Psoas muscle (tissue), 8 donors: ENCODE data around the gene C12orf76. TPM values are rescaled to one million over a fixed set of nuclear protein-coding genes. Genes with fewer than 3 reads are reported as not detected.
A peak's percentile ranks its signal among the peaks of the same experiment; 100 is the strongest.

Experiments used
- ATAC-seq, 4 donors: fragments of 200-7000 bp; cut with Tn5 transposase; one replicate each; pipeline ENCODE4 v1.9.1; 2020; ENCODE audit warnings: moderate library complexity in 3 of 4, mild to moderate bottlenecking in 2 of 4
- DNase-seq, 2 donors: peaks; one replicate each; pipeline ENCODE4 v3.0.0-alpha.2; 2020
- H3K27ac ChIP-seq: fragments of 200-600 bp; one replicate; pipeline ENCODE4 v1.8.0; 2022
- H3K27me3 ChIP-seq, 3 donors: fragments of 200-600 bp in 1 of 3; one replicate each; pipeline versions ENCODE4 v1.6.1 to v1.8.0; 2013 to 2022; ENCODE audit warnings: low read length in 2 of 3, mild to moderate bottlenecking in 2 of 3, moderate library complexity in 1 of 3; ENCODE audit not compliant: insufficient read depth in 3 of 3
- H3K36me3 ChIP-seq, 2 donors: fragments of 200-600 bp in 1 of 2; one replicate each; pipeline versions ENCODE4 v1.6.1 to v1.8.0; 2013 to 2022; ENCODE audit warnings: low read depth in 1 of 2, mild to moderate bottlenecking in 1 of 2, moderate library complexity in 1 of 2; ENCODE audit not compliant: insufficient read depth in 1 of 2
- H3K4me1 ChIP-seq: fragments of 200-600 bp; one replicate; pipeline ENCODE4 v1.8.0; 2022
- H3K4me3 ChIP-seq: fragments of 200-600 bp; one replicate; pipeline ENCODE4 v1.8.0; 2022; ENCODE audit warnings: mild to moderate bottlenecking
- H3K9me3 ChIP-seq: fragments of 200-600 bp; one replicate; pipeline ENCODE4 v1.8.0; 2022
- CTCF ChIP-seq: fragments of 200-600 bp; IDR thresholded peaks from one replicate; pipeline ENCODE4 v1.8.0; 2022; ENCODE audit warnings: antibody characterized with exemption
- whole genome bisulfite sequencing, 3 donors: extraction: QIAGEN DNeasy Blood & Tissue Kit; methylation state at CpG; one replicate each; pipeline versions ENCODE4 v1.1.6 to v1.1.7; 2013; 5-methylcytosine and 5-hydroxymethylcytosine counted together
- intact Hi-C, 2 donors: fragments of 100-400 bp; cut with DNase I; formaldehyde crosslinking; loops; one replicate each; pipeline versions ENCODE4 v1.11.0 to v1.14.2; 2022
- polyA plus RNA-seq, 3 donors: library from polyadenylated mRNA; stranded (reverse); fragments of 200-250 nt; gene quantifications; one replicate each; pipeline ENCODE4 v1.2.3, GENCODE V29; 2013
- total RNA-seq, 4 donors: library from RNA; stranded (reverse); fragmentation: NEBNext Ultra II Directional in 2 of 4; extraction: Animal tissue kit (Norgen Biotek cat#: 25700) in 2 of 4; gene quantifications; one replicate each; pipeline versions ENCODE4 v1.2.1 to v1.2.4, GENCODE V29; 2021 to 2023
- donor health status: healthy with polysubstance abuse.
- donor health status: DM: no; HTN: no; CAD: no; lungs with moderate emphysema.
- donor health status: Bipolar disorder and iron deficiency.
- donor health status: healthy.
- donor health status: DM: yes; HTN: yes; CAD: no.
- donor health status: DM: no; HTN: no; CAD: no.
- donor health status: DM: no; HTN: no; CAD: no.
- donor health status: DM: yes; HTN: yes; CAD: no.

Gene C12orf76
- total and polyA plus RNA-seq, 7 donors = 3.1 to 19.1 (median 7.4) TPM

DNA sequence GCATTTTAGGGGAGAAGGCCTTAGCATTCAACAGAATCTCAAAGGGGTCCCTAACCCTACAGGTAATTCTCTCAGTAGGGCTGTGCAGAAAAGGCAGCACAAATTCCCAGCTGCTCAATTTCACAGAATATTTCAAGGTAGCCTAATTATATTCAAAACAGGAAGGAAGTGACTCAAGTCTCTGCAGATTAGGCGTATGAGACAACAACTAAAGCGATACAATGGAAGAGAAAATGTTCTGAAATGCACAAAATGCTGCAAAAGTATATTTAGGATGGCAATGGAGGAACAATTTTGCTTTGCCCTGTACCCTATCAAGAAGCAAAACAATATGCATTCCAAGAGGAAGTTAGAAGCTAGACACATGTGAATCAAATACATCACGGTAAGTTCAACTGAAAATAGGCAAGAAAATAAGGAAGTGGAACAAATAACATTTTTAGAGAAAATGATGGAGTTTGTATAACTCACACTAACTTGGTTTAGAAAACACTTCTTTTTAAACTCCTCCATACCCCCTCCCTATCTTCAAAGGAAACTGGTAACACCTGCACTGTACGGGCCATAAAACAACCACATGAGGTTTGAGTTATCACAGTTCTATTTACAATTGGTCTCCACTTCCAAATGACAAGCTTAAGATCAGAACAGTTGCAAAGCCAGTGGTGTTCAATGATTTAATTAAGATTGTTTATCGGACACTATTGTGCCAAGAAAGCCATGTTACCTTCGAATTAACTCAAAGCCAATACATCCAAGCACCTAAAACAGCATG, 53.7 kb downstream of the C12orf76 start:
- no peak for TF ChIP-seq CTCF
- Histone ChIP-seq H3K9me3 (no peaks in the 10 kb centered on the region), H3K4me1 (peaks cover 33% of the 10 kb centered on the region), H3K36me3 (peaks cover 0 to 24% of the 10 kb centered on the region in 2 donors), H3K4me3 (peak overlapping the region; percentile 95), H3K27me3 (no peaks in the 10 kb centered on the region), H3K27ac (peak overlapping the region; percentile 87)
- ATAC-seq (no peak), DNase-seq (no peak)
- WGBS, 3 donors = 22 to 32% (median 29%) methylated on average over 6 of the region's 6 CpGs
- intact Hi-C loops = loop anchor here in 1 of 2 donors (5.0 kb wide), 1 partner anchor 42 kb away; no protein-coding TSS in a partner anchor

GRCh38 chr12:109993091-109993490, 55.2 kb downstream of the C12orf76 start:
- H3K27me3 ChIP-seq = no peaks in the 10 kb centered on the region
- H3K4me1 ChIP-seq = peaks cover 28% of the 10 kb centered on the region
- intact Hi-C loops = no loop called here
- peaks cover 0 to 39% of the 10 kb centered on the region in 2 donors for H3K36me3 ChIP-seq
- H3K9me3 ChIP-seq = no peaks in the 10 kb centered on the region
- WGBS, 3 donors = 81 to 93% (median 86%) methylated on average over 2 of the region's 2 CpGs
- no peak for DNase-seq
- TF ChIP-seq CTCF = no peak
- no peak overlapping the region for H3K27ac ChIP-seq
- no peak overlapping the region for H3K4me3 ChIP-seq
- ATAC-seq = no peak

DNA sequence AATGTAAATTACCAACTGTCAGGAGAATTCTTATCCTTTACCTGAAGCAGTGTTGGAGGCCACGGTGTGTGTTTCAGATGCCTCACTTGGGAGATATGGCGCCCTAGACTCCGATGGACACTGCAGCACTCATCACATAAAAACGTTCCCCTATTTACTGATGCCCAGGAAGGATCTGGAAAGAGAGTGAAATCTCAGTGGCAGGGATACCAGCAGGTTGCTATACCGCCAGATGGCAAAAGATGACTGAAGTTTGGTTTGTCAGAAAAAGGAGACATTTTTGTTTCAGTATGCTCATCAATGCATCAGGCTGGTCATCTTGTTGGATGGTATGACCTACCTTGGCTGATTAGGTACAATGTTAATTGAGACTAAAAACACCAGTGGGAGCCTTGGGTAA, 56.7 kb downstream of the C12orf76 start:
- DNase-seq (no peak), ATAC-seq (no peak)
- Histone ChIP-seq H3K27me3 (no peaks in the 10 kb centered on the region), H3K9me3 (no peaks in the 10 kb centered on the region), H3K27ac (no peak overlapping the region), H3K36me3 (peaks cover 0 to 54% of the 10 kb centered on the region in 2 donors), H3K4me3 (no peak overlapping the region), H3K4me1 (peaks cover 28% of the 10 kb centered on the region)
- no peak for TF ChIP-seq CTCF
- 88 to 95% (median 89%) methylated on average over 5 of the region's 5 CpGs for WGBS, 3 donors
- intact Hi-C loops = no loop called here

Other genes starting within 250 kb of the C12orf76 start
- gene TRPV4, start 215.1 kb downstream of the C12orf76 start, total RNA-seq = under 1 TPM in 3 of 4 donors, not detected in 1; 0.07 to 0.11 (median 0.10) TPM
- gene TRPV4, start 215.1 kb downstream of the C12orf76 start, polyA plus RNA-seq = under 1 TPM; 0.03 to 0.07 (median 0.05) TPM
- 10 to 100 TPM; 15.3 to 23.3 (median 16.9) TPM for gene GLTP, start 168.0 kb downstream of the C12orf76 start, total RNA-seq
- 10 to 100 TPM; 12.1 to 18.7 (median 18.2) TPM for gene GLTP, start 168.0 kb downstream of the C12orf76 start, polyA plus RNA-seq
- gene TCHP, start 148.2 kb downstream of the C12orf76 start, total RNA-seq = 10 to 100 TPM in 1 of 4 donors, 1 to 10 TPM in 3; 5.8 to 11.2 (median 8.5) TPM
- 10 to 100 TPM in 1 of 3 donors, 1 to 10 TPM in 2; 4.5 to 14.8 (median 5.7) TPM for gene TCHP, start 148.2 kb downstream of the C12orf76 start, polyA plus RNA-seq
- 10 to 100 TPM; 17.5 to 29.7 (median 26.4) TPM for gene GIT2, start 52.2 kb downstream of the C12orf76 start, total RNA-seq
- 10 to 100 TPM; 10.8 to 20.3 (median 13.3) TPM for gene GIT2, start 52.2 kb downstream of the C12orf76 start, polyA plus RNA-seq
- 10 to 100 TPM in 2 of 4 donors, 1 to 10 TPM in 2; 8.7 to 16.3 (median 11.7) TPM for gene ANKRD13A, start 49.1 kb downstream of the C12orf76 start, total RNA-seq
- 1 to 10 TPM; 6.8 to 9.0 (median 7.4) TPM for gene ANKRD13A, start 49.1 kb downstream of the C12orf76 start, polyA plus RNA-seq
- 1 to 10 TPM; 4.1 to 9.6 (median 5.3) TPM for gene IFT81, start 75.8 kb upstream of the C12orf76 start, total RNA-seq
- gene IFT81, start 75.8 kb upstream of the C12orf76 start, polyA plus RNA-seq = 1 to 10 TPM; 2.5 to 8.7 (median 3.8) TPM
- gene ATP2A2, start 232.7 kb upstream of the C12orf76 start, total RNA-seq = 1,000 to 10,000 TPM; 1,152 to 2,814 (median 1,810) TPM
- 1,000 to 10,000 TPM in 2 of 3 donors, 100 to 1,000 TPM in 1; 691 to 1,378 (median 1,014) TPM for gene ATP2A2, start 232.7 kb upstream of the C12orf76 start, polyA plus RNA-seq